HepG2 (cell line): ENCODE measurements around the gene SETD5. TPM values are rescaled to one million over a fixed set of nuclear protein-coding genes. Genes with fewer than 3 reads are reported as not detected.

Source experiments
- ATAC-seq: fragments of 200-7000 bp; cut with Tn5 transposase; 3 replicates; pipeline ENCODE4 v1.9.1; 2020; ENCODE audit warnings: mild to moderate bottlenecking, moderate library complexity
- BruUV-seq: library from RNA; stranded (reverse); fragments of 400-500 nt; replicated peaks from 2 replicates; lab custom pipeline; 2021; lab: Mats Ljungman, UMichigan
- CTCF ChIA-PET: fragments of 300-600 bp; formaldehyde crosslinking; extraction: SDS; loops from one replicate; lab custom pipeline; 2021; ENCODE audit warnings: low total read pairs, inconsistent platforms, low intra/inter-chr PET ratio; lab: Yijun Ruan, JAX
- POLR2A ChIA-PET: fragments of 350-600 bp; sonication (Branson Sonifier 250); formaldehyde crosslinking; loops from one replicate; lab custom pipeline; 2020; ENCODE audit warnings: antibody characterized with exemption, inconsistent platforms; lab: Yijun Ruan, JAX
- DNase-seq: peaks from one replicate; pipeline ENCODE4 v3.0.0-alpha.2; 2015; ENCODE audit warnings: low spot score
- FAIRE-seq: peaks from 3 replicates; lab custom pipeline; 2011; peaks lifted over from hg19 to GRCh38; lab: Jason Lieb, UNC
- H2AFZ ChIP-seq: one replicate; pipeline ENCODE4 v1.6.1; 2011; ENCODE audit warnings: low read length, inconsistent platforms
- H3K27ac ChIP-seq: fragments of 300-600 bp; 3 replicates; pipeline ENCODE4 v1.8.0; 2011; ENCODE audit warnings: mixed run types, mild to moderate bottlenecking, mixed read lengths, low read length, inconsistent platforms; ENCODE audit not compliant: insufficient read depth; ENCODE audit errors: extremely low read length
- H3K27me3 ChIP-seq, 2 experiments: fragments of 200-600 bp in 1 of 2; 2 replicates in 1 of 2; 3 replicates in 1 of 2; pipeline versions ENCODE4 v1.6.0 to v1.8.0; 2011; ENCODE audit warnings: low read length in 2 of 2, mild to moderate bottlenecking in 2 of 2, moderate library complexity in 2 of 2, inconsistent platforms in 1 of 2; ENCODE audit not compliant: insufficient read depth in 2 of 2, control insufficient read depth in 1 of 2
- H3K36me3 ChIP-seq, 2 experiments: fragments of 200-600 bp in 1 of 2; replicated peaks in 1 of 2; 2 replicates in 1 of 2; 3 replicates in 1 of 2; pipeline versions ENCODE4 v1.5.1 to v1.8.0; 2011; ENCODE audit warnings: low read length in 2 of 2, inconsistent platforms in 1 of 2; ENCODE audit not compliant: insufficient read depth in 2 of 2, control insufficient read depth in 1 of 2
- H3K4me1 ChIP-seq: 2 replicates; pipeline ENCODE4 v1.5.1; 2012; ENCODE audit warnings: low read length, inconsistent platforms; ENCODE audit not compliant: insufficient read depth
- H3K4me2 ChIP-seq: 2 replicates; pipeline ENCODE4 v1.6.0; 2011; ENCODE audit warnings: low read depth, low read length, inconsistent platforms
- H3K4me3 ChIP-seq, 3 experiments: fragments of 200-600 bp in 1 of 3; sonication (generic), shearing (Covaris generic) in 1 of 3; replicated peaks in 1 of 3; 2 replicates each; pipeline ENCODE4 v1.5.1; 2011 to 2016; ENCODE audit warnings: low read length in 3 of 3, inconsistent platforms in 2 of 3, low read depth in 2 of 3, mild to moderate bottlenecking in 2 of 3, control low read depth in 1 of 3, mixed read lengths in 1 of 3; ENCODE audit not compliant: insufficient read depth in 1 of 3
- H3K79me2 ChIP-seq: one replicate; pipeline ENCODE4 v1.6.1; 2011; ENCODE audit warnings: low read length, inconsistent platforms; ENCODE audit not compliant: insufficient read depth
- H3K9ac ChIP-seq: 2 replicates; pipeline ENCODE4 v1.6.0; 2011; ENCODE audit warnings: mild to moderate bottlenecking, low read depth, low read length, inconsistent platforms; ENCODE audit not compliant: insufficient read depth
- H3K9me3 ChIP-seq: 2 replicates; pipeline ENCODE4 v1.5.1; 2012; ENCODE audit warnings: mild to moderate bottlenecking, low read length
- H4K20me1 ChIP-seq: 2 replicates; pipeline ENCODE4 v1.6.0; 2011; ENCODE audit warnings: inconsistent platforms, mild to moderate bottlenecking, low read length, moderate library complexity; ENCODE audit not compliant: insufficient read depth
- FOXO4 ChIP-seq: sonication (generic); formaldehyde crosslinking; conservative IDR thresholded peaks from 2 replicates; pipeline ENCODE4 v1.8.1; 2023; ENCODE audit warnings: missing genetic modification reagents
- HINFP ChIP-seq: sonication (generic); formaldehyde crosslinking; IDR thresholded peaks from 2 replicates; pipeline ENCODE4 v1.4.0; 2020; ENCODE audit warnings: low read depth, mild to moderate bottlenecking, missing genetic modification reagents
- MAFF ChIP-seq: IDR thresholded peaks from 2 replicates; pipeline ENCODE4 v1.6.1; 2011; ENCODE audit warnings: low read depth, low read length, improper control_type of control experiment
- NFKBIZ ChIP-seq: IDR thresholded peaks from 2 replicates; pipeline ENCODE4 v1.6.1; 2018; ENCODE audit warnings: missing genetic modification reagents, missing compliant biosample characterization
- NR2F2 ChIP-seq: IDR thresholded peaks from 2 replicates; pipeline ENCODE4 v1.6.1; 2012; ENCODE audit warnings: low read depth, inconsistent platforms, borderline replicate concordance
- REPIN1 ChIP-seq: sonication (generic); formaldehyde crosslinking; IDR thresholded peaks from 2 replicates; pipeline ENCODE4 v1.8.0; 2022; ENCODE audit warnings: missing genetic modification reagents, low read depth, mild to moderate bottlenecking, borderline replicate concordance
- RXRA ChIP-seq: sonication (generic); formaldehyde crosslinking; IDR thresholded peaks from 2 replicates; pipeline ENCODE4 v1.5.1; 2020; ENCODE audit warnings: missing genetic modification reagents
- SALL1 ChIP-seq: sonication (generic); formaldehyde crosslinking; IDR thresholded peaks from 2 replicates; pipeline ENCODE4 v1.8.0; 2022; ENCODE audit warnings: mild to moderate bottlenecking, missing genetic modification reagents
- STAT5B ChIP-seq: sonication (generic); formaldehyde crosslinking; IDR thresholded peaks from 2 replicates; pipeline ENCODE4 v1.4.0; 2020; ENCODE audit warnings: missing genetic modification reagents
- TBX2 ChIP-seq: sonication (generic); formaldehyde crosslinking; IDR thresholded peaks from 2 replicates; pipeline ENCODE4 v1.5.0; 2020; ENCODE audit warnings: missing genetic modification reagents, mild to moderate bottlenecking, borderline replicate concordance
- ZBTB34 ChIP-seq: sonication (generic); formaldehyde crosslinking; IDR thresholded peaks from 2 replicates; pipeline ENCODE4 v1.8.0; 2022; ENCODE audit warnings: mild to moderate bottlenecking, missing genetic modification reagents
- ZFP62 ChIP-seq: sonication (generic); formaldehyde crosslinking; IDR thresholded peaks from 2 replicates; pipeline ENCODE4 v1.4.0; 2020; ENCODE audit warnings: missing genetic modification reagents
- ZMYM4 ChIP-seq: sonication (generic); formaldehyde crosslinking; IDR thresholded peaks from 2 replicates; pipeline ENCODE4 v1.8.1; 2023; ENCODE audit warnings: mild to moderate bottlenecking, missing genetic modification reagents
- ZNF101 ChIP-seq: sonication (generic); formaldehyde crosslinking; IDR thresholded peaks from 2 replicates; pipeline ENCODE4 v1.4.0; 2020; ENCODE audit warnings: mild to moderate bottlenecking, low read depth, missing genetic modification reagents, borderline replicate concordance
- WGBS: methylation state at CpG from one replicate; pipeline ENCODE4 v1.1.6; 2017; ENCODE audit warnings: low lambda C conversion rate; 5-methylcytosine and 5-hydroxymethylcytosine counted together
- in situ Hi-C: cut with HindIII; loops from 2 replicates; pipeline ENCODE4 v1.10.0; 2017; ENCODE audit warnings: low pct_unique_long_range_greater_than_20kb; ENCODE audit not compliant: extremely low pct_ligation_motif_present
- intact Hi-C: fragments of 100-400 bp; cut with micrococcal nuclease; formaldehyde crosslinking; loops from one replicate; pipeline ENCODE4 v1.10.0; 2022; ENCODE audit not compliant: unreplicated experiment
- polyA plus RNA-seq, 8 experiments: library from polyadenylated mRNA; depleted of rRNA in 3 of 8; stranded (reverse) in 7 of 8; unstranded in 1 of 8; fragments of >200 nt; fragmentation: Illumina TruSeq in 4 of 8; extraction: Trizol in 4 of 8; gene quantifications; 2 replicates each; pipeline versions ENCODE4 v1.2.1 to v1.2.3, GENCODE V29; 2011 to 2016; ENCODE audit warnings: low read depth in 4 of 8, missing spikeins in 1 of 8, mixed read lengths in 1 of 8; ENCODE audit not compliant: insufficient read depth in 1 of 8
- total RNA-seq, 5 experiments: library from RNA; depleted of rRNA; stranded (reverse); fragments of >200 nt; fragmentation: Illumina TruSeq; extraction: Trizol; gene quantifications; 2 replicates each; pipeline ENCODE4 v1.2.3, GENCODE V29; 2016; ENCODE audit warnings: low read depth in 1 of 5

The SETD5 gene
- total and polyA plus RNA-seq, 2 of the 13 experiments (the other 11 are each of a cell fraction or from before 2014, with no cell fraction given) = 46.8 to 95.8 TPM

GRCh38 chr3:9498781-9499180 is 101.4 kb downstream of the SETD5 start (continued):
- TF ChIP-seq HINFP (CRISPR knock-in tag) = no peak
- no peak for TF ChIP-seq ZMYM4 (CRISPR knock-in tag)
- TF ChIP-seq MAFF = no peak
- TF ChIP-seq ZBTB34 = no peak
- TF ChIP-seq NR2F2 = no peak
- no peak for TF ChIP-seq FOXO4 (CRISPR knock-in tag)
- TF ChIP-seq REPIN1 (CRISPR knock-in tag) = no peak

- Histone ChIP-seq H3K4me2 (no peak overlapping the region), H3K27ac (no peak overlapping the region), H3K27me3 (peaks cover 2 to 19% of the 10 kb centered on the region in 2 experiments; a peak in 3 of 5 replicates), H3K36me3 (no peaks in the 10 kb centered on the region), H3K79me2 (no peaks in the 10 kb centered on the region), H3K9ac (no peak overlapping the region), H2AFZ (no peak overlapping the region), H3K4me1 (peaks cover 8% of the 10 kb centered on the region), H3K9me3 (no peaks in the 10 kb centered on the region), H4K20me1 (no peaks in the 10 kb centered on the region), H3K4me3 (no peak overlapping the region)
- ATAC-seq = no peak
- in situ Hi-C loops (loop anchor here (5.0 kb wide), 1 partner anchor 228 kb away; no protein-coding TSS in a partner anchor), intact Hi-C loops (no loop called here)
- no peak for FAIRE-seq
- POLR2A ChIA-PET = no interaction called here
- no peak for DNase-seq
- no peak for TF ChIP-seq ZNF101 (CRISPR knock-in tag)
- no peak for TF ChIP-seq NFKBIZ (CRISPR knock-in tag)
- no peak for TF ChIP-seq STAT5B (CRISPR knock-in tag)
- TF ChIP-seq ZFP62 (CRISPR knock-in tag) = no peak
- no peak for TF ChIP-seq RXRA (CRISPR knock-in tag)
- no peak for TF ChIP-seq TBX2
- no peak for TF ChIP-seq SALL1 (CRISPR knock-in tag)
- 34% methylated on average over 19 of the region's 19 CpGs for WGBS
- BruUV-seq = no TSS peak
- CTCF ChIA-PET = no interaction called here
Observed at GRCh38 chr3:9499455-9500107, 102.2 kb downstream of the SETD5 start.
